HG02759 (cell line): Measurements from ENCODE around the gene CCDC54.
"Not testable (repeated sequence)": the region's sequence is repeated elsewhere in the genome, so short reads cannot be mapped to it uniquely, and the experiment has no call there.

Source experiments
- ATAC-seq: cut with Tn5 transposase; IDR thresholded peaks from one replicate; pipeline ENCODE4 v1.9.1; 2021; ENCODE audit warnings: mild to moderate bottlenecking, moderate library complexity; ENCODE audit not compliant: unreplicated experiment

Gene CCDC54

GRCh38 chr3:107377151-107377550 is at the start of gene CCDC54:
Gene CCDC54, plus strand, starts transcription at chr3:107377439. Its CDS starts 149 bp downstream, at chr3:107377588.
- ATAC-seq: no peak

GRCh38 chr3:107328069-107328468 is 49.2 kb upstream of the CCDC54 start:
- no peak for ATAC-seq

- no peak for ATAC-seq
Observed at GRCh38 chr3:107329088-107329487, 48.2 kb upstream of the CCDC54 start.

GRCh38 chr3:107339690-107340089 is 37.5 kb upstream of the CCDC54 start:
- ATAC-seq: not testable (repeated sequence)

GRCh38 chr3:107344722-107345121 is 32.5 kb upstream of the CCDC54 start:
- ATAC-seq: no peak

GRCh38 chr3:107345822-107346405 is 31.3 kb upstream of the CCDC54 start:
- ATAC-seq: no peak

- ATAC-seq: no peak
Observed at GRCh38 chr3:107346564-107346963, 30.7 kb upstream of the CCDC54 start.

GRCh38 chr3:107347751-107348150 is 29.5 kb upstream of the CCDC54 start:
- no peak for ATAC-seq

- no peak for ATAC-seq
Observed at GRCh38 chr3:107356706-107357105, 20.5 kb upstream of the CCDC54 start.

GRCh38 chr3:107361633-107362032 is 15.6 kb upstream of the CCDC54 start:
- ATAC-seq: no peak

GRCh38 chr3:107365051-107365450 is 12.2 kb upstream of the CCDC54 start:
- ATAC-seq: no peak

GRCh38 chr3:107366766-107367165 is 10.5 kb upstream of the CCDC54 start:
- no peak for ATAC-seq

GRCh38 chr3:107367353-107367752 is 9.9 kb upstream of the CCDC54 start:
- no peak for ATAC-seq

GRCh38 chr3:107368654-107369398 is 8.4 kb upstream of the CCDC54 start:
- no peak for ATAC-seq

GRCh38 chr3:107369791-107370190 is 7.4 kb upstream of the CCDC54 start:
- no peak for ATAC-seq

GRCh38 chr3:107370907-107371306 is 6.3 kb upstream of the CCDC54 start:
- no peak for ATAC-seq

GRCh38 chr3:107372506-107372905 is 4.7 kb upstream of the CCDC54 start:
- ATAC-seq: no peak

- no peak for ATAC-seq
Observed at GRCh38 chr3:107373896-107374295, 3.3 kb upstream of the CCDC54 start.

GRCh38 chr3:107375682-107376081 is 1.6 kb upstream of the CCDC54 start:
- no peak for ATAC-seq

- ATAC-seq: no peak
Observed at GRCh38 chr3:107382631-107383030, 5.4 kb downstream of the CCDC54 start.

GRCh38 chr3:107384428-107384827 is 7.2 kb downstream of the CCDC54 start:
- ATAC-seq: no peak

- ATAC-seq: no peak
Observed at GRCh38 chr3:107384907-107385306, 7.7 kb downstream of the CCDC54 start.

- ATAC-seq: no peak
Observed at GRCh38 chr3:107387555-107387954, 10.3 kb downstream of the CCDC54 start.
